Peyer's patch (tissue), 4 donors: ENCODE measurements around the gene DHX30.

Experiments used
- CTCF ChIP-seq, 6 experiments: fragments of 450-650 bp in 4 of 6; fragments of 200-600 bp in 2 of 6; sonication (generic) in 1 of 6; IDR thresholded peaks; one replicate each; pipeline ENCODE4 v1.5.1; 2017 to 2019; ENCODE audit warnings: antibody characterized with exemption in 6 of 6, mild to moderate bottlenecking in 3 of 6, moderate library complexity in 1 of 6
- POLR2A ChIP-seq, 2 donors: fragments of 450-650 bp; IDR thresholded peaks; one replicate each; pipeline ENCODE4 v1.5.1; 2017; ENCODE audit warnings: antibody characterized with exemption in 2 of 2, mild to moderate bottlenecking in 2 of 2, moderate library complexity in 2 of 2

- TF ChIP-seq CTCF (IDR thresholded peaks at IDR 0.05) (no peak), POLR2A (IDR thresholded peaks at IDR 0.05) (no peak)
Observed at GRCh38 chr3:47872916-47873315, 70.0 kb downstream of the DHX30 start.
